Measurements from ENCODE around the gene ECT2L.

Gene ECT2L

GRCh38 chr6:138945354-138945753, 149.5 kb downstream of the ECT2L start:
- DNase-seq = no peak

DNA sequence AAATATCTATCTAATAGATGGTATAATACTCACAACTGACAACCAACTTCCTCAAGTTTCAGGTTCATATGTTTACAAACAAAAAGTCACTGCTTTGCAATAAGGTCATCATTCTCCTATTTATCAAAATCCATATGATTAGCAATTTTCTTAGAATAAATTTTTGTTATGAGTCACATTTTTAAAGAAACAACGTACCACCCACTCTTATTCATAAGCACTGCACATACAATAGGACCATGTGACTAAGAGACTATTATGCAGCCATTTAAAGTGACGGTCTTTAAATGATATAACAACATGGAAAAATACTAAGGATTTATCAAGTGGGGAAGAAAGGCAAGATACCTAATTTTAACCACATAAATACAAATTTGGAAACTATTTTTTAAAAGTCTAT, 152.1 kb downstream of the ECT2L start:
- no peak for DNase-seq

DNA sequence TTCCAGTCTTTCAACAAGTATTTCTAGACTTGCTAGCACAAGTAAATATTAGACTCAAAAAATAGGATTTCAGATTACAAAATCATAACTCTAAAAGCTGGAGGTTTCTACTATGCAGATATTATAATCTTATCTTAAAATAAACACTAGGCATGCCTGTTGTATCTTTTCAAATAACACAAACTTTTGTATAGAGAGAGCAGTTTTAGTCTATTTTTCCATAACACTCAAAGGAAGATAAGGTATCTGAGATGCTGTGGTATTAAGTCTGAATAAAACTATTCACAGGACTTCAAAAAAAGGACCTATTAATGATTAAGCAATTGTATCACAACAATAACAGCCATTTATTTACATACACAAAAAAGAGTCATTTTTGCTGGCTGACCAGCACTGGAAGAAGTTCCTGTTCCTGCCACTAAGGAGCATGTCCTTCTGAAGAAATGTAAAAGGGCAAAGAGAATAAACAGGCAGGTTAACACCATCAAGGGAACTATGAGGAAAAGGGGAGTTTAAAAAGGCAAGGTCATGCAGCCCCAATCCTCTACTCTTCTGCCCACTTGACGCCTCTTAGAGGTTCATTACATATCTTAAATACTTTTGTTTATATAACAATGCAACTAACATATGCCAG, 152.8 kb downstream of the ECT2L start:
- no peak for DNase-seq

DNA sequence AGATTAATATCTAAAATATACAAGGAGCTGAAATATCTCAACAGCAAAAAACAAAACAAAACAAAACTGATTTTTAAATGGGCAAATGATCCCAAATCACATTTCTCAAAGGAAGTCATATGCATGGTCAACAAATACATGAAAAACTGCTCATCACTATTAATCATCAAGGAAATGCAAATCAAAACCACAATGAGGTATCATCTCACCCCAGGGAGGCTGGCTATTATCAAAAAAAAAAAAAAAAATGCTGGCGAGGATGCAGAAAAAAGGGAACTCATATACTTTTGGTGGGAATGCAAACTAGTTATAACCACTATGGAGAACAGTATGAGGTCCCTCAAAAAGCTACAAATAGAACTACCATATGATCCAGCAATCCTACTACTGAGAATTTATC, 157.6 kb downstream of the ECT2L start:
- no peak for DNase-seq
